ENCODE measurements around the gene ARHGAP4. TPM values are rescaled to one million over a fixed set of nuclear protein-coding genes. Genes with fewer than 3 reads are reported as not detected.
A peak's percentile ranks its signal among the peaks of the same experiment; 100 is the strongest.

ARHGAP4 gene
- total RNA-seq, 1 experiment from 2014 or later = 67.4 TPM

DNA sequence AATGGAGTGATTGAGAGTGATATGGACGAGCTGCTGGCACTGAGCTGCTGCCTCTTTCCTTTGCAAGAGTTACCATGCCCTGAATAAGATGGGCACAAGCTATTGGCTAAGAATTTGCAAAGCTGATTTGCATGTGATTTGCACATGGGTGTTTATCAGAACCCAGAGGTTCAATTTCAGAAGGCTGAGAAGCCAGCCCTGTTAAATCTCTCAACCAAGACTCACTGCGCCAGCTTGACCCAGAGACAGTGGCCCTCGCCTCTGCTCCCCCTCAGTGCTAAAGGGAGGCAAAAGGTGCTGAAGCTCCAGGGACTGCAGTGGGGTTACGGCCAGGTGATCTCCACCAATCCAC is 701 bp downstream of the ARHGAP4 start:
- BruUV-seq (replicated peaks) = no TSS peak

GRCh38 chrX:153924149-153924861 is 1.8 kb downstream of the ARHGAP4 start:
- Histone ChIP-seq H3K4me1 (ENCODE audit: control insufficient read depth in 1 of 2, insufficient read depth in 2 of 2, low read length in 2 of 2) (peaks cover 16 to 36% of the 10 kb centered on the region in 2 experiments), H3K4me2 (ENCODE audit: low read length) (peak overlapping the region; percentile 87), H3K27ac (ENCODE audit: low read depth, low read length) (0 out of 2 replicates have a peak overlapping the region, but pooled peaks have one; percentile 8), H4K20me1 (ENCODE audit: insufficient read depth) (no peaks in the 10 kb centered on the region), H3K36me3 (ENCODE audit: control insufficient read depth in 1 of 2, insufficient read depth in 2 of 2, low read length in 2 of 2) (no peaks in the 10 kb centered on the region), H3K9me3 (ENCODE audit: control insufficient read depth in 1 of 2, insufficient read depth in 1 of 2, low read depth in 1 of 2, low read length in 2 of 2) (no peaks in the 10 kb centered on the region), H3K27me3 (ENCODE audit: insufficient read depth, low read length) (no peaks in the 10 kb centered on the region), H3K9ac (ENCODE audit: low read length) (peak overlapping the region; percentile 80; the same call in 1 of the 2 replicates), H3K79me2 (ENCODE audit: insufficient read depth, low read length) (peaks cover 27% of the 10 kb centered on the region; the same call in 1 of the 2 replicates), H3K9me2 (ENCODE audit: insufficient read depth) (no peaks in the 10 kb centered on the region), H2AFZ (ENCODE audit: low read depth, low read length, poor library complexity, severe bottlenecking) (no peak overlapping the region), H3K4me3 (replicated peaks in 1 of 2; ENCODE audit: low read depth in 1 of 2, low read length in 2 of 2) (no peak overlapping the region)
- ChIA-PET POLR2A (interaction anchor here (1.1 to 1.7 kb wide), 3 partner anchors 23 to 130 kb away, joined by 3 to 7 read pairs (median 3); partner anchors contain the start of genes HCFC1, IDH3G and SSR4), CTCF (interaction anchor here (2.5 kb wide), 1 partner anchor 23 kb away, joined by 12 read pairs; no protein-coding TSS in a partner anchor), RAD21 (ENCODE audit: low non-redundant PET in 1 of 2, low total read pairs in 2 of 2, uncharacterized antibody in 2 of 2, unreplicated experiment in 2 of 2) (no interaction called here)
- no peak for ATAC-seq
- no TSS peak for BruUV-seq (replicated peaks)
- TF ChIP-seq EZH2phosphoT487 (IDR thresholded peaks at IDR 0.05; ENCODE audit: borderline replicate concordance) (no peak), TCF7L2 (IDR thresholded peaks at IDR 0.05; ENCODE audit: borderline replicate concordance, extremely low read depth, insufficient read depth, insufficient read length) (no peak), CTCF (IDR thresholded peaks at IDR 0.05 in 2 of 3, conservative IDR thresholded peaks at IDR 0.05 in 1 of 3; ENCODE audit: borderline replicate concordance in 1 of 3, insufficient read depth in 1 of 3, low read depth in 2 of 3, low read length in 2 of 3) (peak in 2 of 3 experiments; percentile 28 to 36; a peak in 2 of 6 replicates), JUND (IDR thresholded peaks at IDR 0.05) (no peak)
- TF ChIP-seq, protein P1, sequence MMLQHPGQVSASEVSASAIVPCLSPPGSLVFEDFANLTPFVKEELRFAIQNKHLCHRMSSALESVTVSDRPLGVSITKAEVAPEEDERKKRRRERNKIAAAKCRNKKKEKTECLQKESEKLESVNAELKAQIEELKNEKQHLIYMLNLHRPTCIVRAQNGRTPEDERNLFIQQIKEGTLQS (IDR thresholded peaks at IDR 0.05) = no peak
- DNase-seq (ENCODE audit: low read depth, low spot score) = no peak
- intact Hi-C loops (cut with micrococcal nuclease) = loop anchor here (1.0 kb wide), 2 partner anchors 23 to 29 kb away; no protein-coding TSS in a partner anchor

More for the DNA sequence above, 701 bp downstream of the ARHGAP4 start:
- no peaks in the 10 kb centered on the region for H3K27me3 ChIP-seq (ENCODE audit: insufficient read depth, low read length)
- H3K4me1 ChIP-seq (ENCODE audit: control insufficient read depth in 1 of 2, insufficient read depth in 2 of 2, low read length in 2 of 2) = peaks cover 22 to 43% of the 10 kb centered on the region in 2 experiments
- H3K4me2 ChIP-seq (ENCODE audit: low read length) = peak overlapping the region; percentile 87
- H3K79me2 ChIP-seq (ENCODE audit: insufficient read depth, low read length) = peaks cover 27% of the 10 kb centered on the region; the same call in 1 of the 2 replicates
- intact Hi-C loops (cut with micrococcal nuclease) = no loop called here
- ATAC-seq (no peak), DNase-seq (ENCODE audit: low read depth, low spot score) (no peak)
- ChIA-PET POLR2A (interaction anchor here (1.0 to 1.7 kb wide), 5 partner anchors 10 to 131 kb away, joined by 3 to 7 read pairs (median 3); partner anchors contain the start of genes HCFC1, IDH3G, NAA10 and SSR4), RAD21 (ENCODE audit: low non-redundant PET in 1 of 2, low total read pairs in 2 of 2, uncharacterized antibody in 2 of 2, unreplicated experiment in 2 of 2) (no interaction called here), CTCF (interaction anchor here (2.5 kb wide), 1 partner anchor 22 kb away, joined by 12 read pairs; no protein-coding TSS in a partner anchor)
- H3K4me3 ChIP-seq (replicated peaks in 1 of 2; ENCODE audit: low read depth in 1 of 2, low read length in 2 of 2) = peak overlapping the region; percentile 58 to 69
- no peak overlapping the region for H2AFZ ChIP-seq (ENCODE audit: low read depth, low read length, poor library complexity, severe bottlenecking)
- H4K20me1 ChIP-seq (ENCODE audit: insufficient read depth) = no peaks in the 10 kb centered on the region
- peak overlapping the region; percentile 80 for H3K9ac ChIP-seq (ENCODE audit: low read length)
- no peak for TF ChIP-seq JUND (IDR thresholded peaks at IDR 0.05)
- no peak for TF ChIP-seq SRF (IDR thresholded peaks at IDR 0.05; ENCODE audit: low read depth)
- no peak for TF ChIP-seq EZH2 (IDR thresholded peaks at IDR 0.05)
- no peak for TF ChIP-seq RAD21 (IDR thresholded peaks at IDR 0.05; ENCODE audit: low read depth)
- no peaks in the 10 kb centered on the region for H3K9me3 ChIP-seq (ENCODE audit: control insufficient read depth in 1 of 2, insufficient read depth in 1 of 2, low read depth in 1 of 2, low read length in 2 of 2)
- H3K36me3 ChIP-seq (ENCODE audit: control insufficient read depth in 1 of 2, insufficient read depth in 2 of 2, low read length in 2 of 2) = no peaks in the 10 kb centered on the region
- H3K9me2 ChIP-seq (ENCODE audit: insufficient read depth) = no peaks in the 10 kb centered on the region
- peak overlapping the region; percentile 99 for H3K27ac ChIP-seq (ENCODE audit: low read depth, low read length)
